Right forelimb (tissue), 1 donor: ENCODE measurements around the gene EMC8.
"Not testable (repeated sequence)": the region's sequence is repeated elsewhere in the genome, so short reads cannot be mapped to it uniquely, and the experiment has no call there.

ENCODE experiments used
- DNase-seq: peaks from one replicate; pipeline ENCODE4 v3.0.0-alpha.2; 2018

EMC8 gene

DNA sequence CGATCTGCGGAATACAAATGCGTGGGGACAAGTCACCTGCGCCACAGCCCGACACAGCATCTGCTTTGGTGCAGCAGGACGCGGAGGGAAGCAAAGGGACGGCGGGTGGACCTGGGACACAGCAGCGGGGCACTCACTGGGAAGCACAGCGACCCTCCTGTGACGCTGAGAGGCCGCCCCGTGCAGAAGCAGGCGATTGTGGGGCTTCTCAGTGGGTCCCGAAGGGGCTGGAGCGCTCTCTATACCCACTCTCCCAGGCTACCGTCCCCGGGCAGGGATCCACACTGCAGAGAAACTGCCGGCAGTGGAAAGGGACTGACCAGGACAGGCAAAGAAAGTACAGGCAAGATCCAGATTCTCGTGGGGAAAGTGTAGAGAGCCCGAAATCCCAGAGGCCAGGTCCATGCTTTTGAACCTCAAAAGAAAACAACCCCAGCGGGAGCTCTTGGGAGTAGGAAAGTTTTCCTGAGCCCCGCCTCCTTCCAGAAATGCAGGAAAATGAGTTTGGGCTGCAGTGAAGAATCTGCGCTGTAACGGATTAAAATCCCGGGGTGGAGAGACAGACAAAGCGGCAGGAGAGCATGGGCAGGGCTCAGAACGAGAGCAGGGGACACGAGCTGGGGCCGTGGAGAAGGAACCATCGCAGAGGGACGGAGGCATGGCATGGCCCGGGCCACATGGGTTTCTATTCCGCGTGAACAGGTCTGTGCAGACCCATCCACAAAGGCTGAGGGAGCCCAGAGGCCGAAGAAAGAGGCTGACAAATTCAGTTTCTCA, 12.9 kb upstream of the EMC8 start:
- DNase-seq: no peak

DNA sequence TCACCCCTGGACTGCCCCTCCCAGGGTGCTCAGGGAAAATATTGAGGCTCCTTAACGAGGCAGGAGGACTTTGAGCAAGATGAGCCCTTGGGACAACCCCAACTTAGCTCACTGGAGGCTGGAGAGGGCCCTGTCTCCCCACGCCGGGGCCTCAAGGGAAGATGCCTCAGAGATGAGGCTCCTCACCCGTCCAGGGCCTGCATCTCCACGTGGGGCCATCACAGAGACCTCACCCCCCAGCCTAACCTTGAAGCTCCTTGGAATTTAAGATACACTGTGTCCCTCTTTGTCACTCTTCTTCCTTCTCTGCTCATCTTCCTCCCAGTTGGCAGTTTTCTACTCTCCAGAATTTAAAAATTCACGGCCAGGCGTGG, 11.4 kb upstream of the EMC8 start:
- no peak for DNase-seq

DNA sequence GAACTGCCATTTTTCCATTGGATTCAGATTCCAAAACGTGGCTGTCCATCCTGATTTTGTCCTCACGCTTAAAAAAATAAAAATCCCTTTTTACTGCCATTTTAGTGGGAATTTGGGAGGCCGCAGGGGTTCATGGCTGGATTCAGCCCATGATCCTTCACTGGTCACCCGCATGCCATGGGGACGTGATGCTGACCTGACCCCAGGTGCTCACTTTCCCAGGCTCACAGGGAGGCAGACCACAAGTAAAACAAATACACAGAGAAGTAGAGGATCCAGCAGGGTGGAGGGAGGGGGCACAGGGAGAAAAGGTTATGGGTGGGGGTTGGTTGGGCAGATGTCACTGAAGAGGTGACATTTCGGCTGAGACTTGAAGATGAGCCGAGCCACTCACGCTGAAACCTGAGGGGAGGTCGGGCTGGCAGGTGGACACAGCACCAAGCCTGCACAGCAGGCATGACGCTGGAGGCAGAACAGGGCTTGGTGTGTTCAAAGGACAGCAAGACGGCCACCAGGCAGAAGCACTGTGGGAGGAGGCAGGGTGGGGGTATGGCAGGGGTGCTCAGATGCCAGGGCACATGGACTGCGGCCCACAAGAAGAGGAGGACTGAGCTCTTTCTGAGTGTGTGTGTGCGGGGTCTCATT, 10.9 kb upstream of the EMC8 start:
- DNase-seq: no peak

DNA sequence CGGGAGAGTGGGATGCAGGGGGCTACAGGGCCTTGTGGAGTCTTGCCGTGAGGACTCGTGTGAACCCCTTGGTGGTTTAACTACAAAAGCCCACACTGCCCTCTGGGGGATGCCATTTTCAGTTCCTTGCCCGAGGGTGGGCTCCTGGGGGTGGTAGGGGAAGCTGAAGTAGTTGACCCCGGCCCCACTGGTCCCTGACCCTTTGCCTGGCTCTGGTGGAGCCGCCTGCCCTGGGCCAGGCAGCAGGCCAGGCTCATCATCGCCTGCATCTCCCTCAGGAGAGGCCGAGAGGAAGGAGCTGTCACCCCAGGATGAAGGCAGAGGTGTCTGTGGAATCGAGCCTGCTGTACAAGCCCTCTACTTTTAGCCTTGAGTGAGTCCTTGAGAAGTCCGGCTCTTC, 10.3 kb upstream of the EMC8 start:
- no peak for DNase-seq

DNA sequence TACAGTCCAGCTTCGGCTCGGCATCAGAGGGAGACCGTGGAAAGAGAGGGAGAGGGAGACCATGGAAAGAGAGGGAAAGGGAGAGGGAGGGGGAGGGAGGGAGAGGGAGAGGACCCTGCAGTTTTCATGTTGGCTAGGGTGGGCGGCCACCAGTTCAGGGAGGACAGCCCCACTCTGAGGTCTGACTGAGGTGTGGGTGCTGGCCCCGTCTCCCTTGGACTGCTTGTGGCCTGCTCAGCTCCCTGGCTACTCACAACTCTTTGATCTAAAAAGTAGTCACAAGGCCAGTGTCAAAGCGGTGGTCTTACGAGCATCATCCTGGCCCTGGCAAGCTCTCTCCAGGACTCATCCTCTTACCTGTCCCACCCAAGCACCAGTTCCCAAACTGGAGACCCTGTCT, 9.6 kb upstream of the EMC8 start:
- no peak for DNase-seq

DNA sequence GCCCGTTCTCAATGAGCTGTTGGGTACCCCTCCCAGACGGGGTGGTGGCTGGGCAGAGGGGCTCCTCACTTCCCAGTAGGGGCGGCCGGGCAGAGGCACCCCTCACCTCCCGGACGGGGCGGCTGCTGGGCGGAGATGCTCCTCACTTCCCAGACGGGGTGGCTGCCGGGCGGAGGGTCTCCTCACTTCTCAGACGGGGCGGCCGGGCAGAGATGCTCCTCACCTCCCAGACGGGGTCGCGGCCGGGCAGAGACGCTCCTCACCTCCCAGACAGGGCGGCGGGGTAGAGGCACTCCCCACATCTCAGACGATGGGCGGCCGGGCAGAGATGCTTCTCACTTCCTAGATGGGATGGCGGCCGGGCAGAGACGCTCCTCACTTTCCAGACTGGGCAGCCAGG, 8.8 kb upstream of the EMC8 start:
- not testable (repeated sequence) for DNase-seq

GRCh38 chr16:85807340-85807739, 8.0 kb upstream of the EMC8 start:
- not testable (repeated sequence) for DNase-seq

DNA sequence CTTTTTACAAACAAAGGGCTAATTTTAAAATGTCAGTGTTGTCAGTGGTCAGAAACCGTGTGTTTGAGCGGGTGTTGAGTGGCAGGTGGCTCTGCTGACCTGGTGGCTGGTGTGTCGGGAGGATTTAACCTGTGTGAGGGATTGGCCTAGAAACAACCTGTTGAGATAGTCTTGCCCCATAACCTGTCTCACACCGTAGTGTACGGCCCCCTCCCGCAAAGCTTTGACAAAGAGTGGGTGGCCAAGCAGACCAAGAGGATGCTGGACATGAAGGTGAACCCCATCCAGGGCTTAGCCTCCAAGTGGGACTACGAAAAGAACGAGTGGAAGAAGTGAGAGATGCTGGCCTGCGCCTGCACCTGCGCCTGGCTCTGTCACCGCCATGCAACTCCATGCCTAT, 7.2 kb upstream of the EMC8 start:
- no peak for DNase-seq

- no peak for DNase-seq
These were observed 6.2 kb upstream of the EMC8 start for GRCh38 chr16:85805442-85806045.

GRCh38 chr16:85803570-85803969, 4.2 kb upstream of the EMC8 start:
- DNase-seq: no peak

DNA sequence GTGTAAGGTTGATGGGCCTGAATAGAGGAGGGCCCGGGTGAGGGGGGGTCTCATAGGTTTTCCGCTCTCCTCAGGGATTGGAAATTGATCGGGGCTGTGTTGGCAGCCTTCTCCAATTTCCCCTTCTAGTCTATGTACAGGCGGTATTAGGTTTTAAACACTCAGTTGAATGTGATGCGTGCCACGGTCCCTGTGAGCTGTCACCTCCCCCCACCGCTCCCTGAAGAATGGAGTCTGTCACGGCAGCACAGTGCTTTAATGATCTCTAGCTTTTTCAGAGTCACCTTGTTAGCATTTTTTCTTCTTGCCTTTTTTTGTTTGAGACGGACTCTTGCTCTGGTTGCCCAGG, 951 bp upstream of the EMC8 start:
- DNase-seq: no peak

GRCh38 chr16:85798901-85799496, 345 bp downstream of the EMC8 start:
- DNase-seq: no peak

GRCh38 chr16:85798283-85798776, 1.0 kb downstream of the EMC8 start:
- no peak for DNase-seq

- no peak for DNase-seq
These were observed 2.7 kb downstream of the EMC8 start for GRCh38 chr16:85796599-85796998.

- no peak for DNase-seq
These were observed 3.2 kb downstream of the EMC8 start for GRCh38 chr16:85796152-85796551.

GRCh38 chr16:85794696-85795095, 4.6 kb downstream of the EMC8 start:
- no peak for DNase-seq

DNA sequence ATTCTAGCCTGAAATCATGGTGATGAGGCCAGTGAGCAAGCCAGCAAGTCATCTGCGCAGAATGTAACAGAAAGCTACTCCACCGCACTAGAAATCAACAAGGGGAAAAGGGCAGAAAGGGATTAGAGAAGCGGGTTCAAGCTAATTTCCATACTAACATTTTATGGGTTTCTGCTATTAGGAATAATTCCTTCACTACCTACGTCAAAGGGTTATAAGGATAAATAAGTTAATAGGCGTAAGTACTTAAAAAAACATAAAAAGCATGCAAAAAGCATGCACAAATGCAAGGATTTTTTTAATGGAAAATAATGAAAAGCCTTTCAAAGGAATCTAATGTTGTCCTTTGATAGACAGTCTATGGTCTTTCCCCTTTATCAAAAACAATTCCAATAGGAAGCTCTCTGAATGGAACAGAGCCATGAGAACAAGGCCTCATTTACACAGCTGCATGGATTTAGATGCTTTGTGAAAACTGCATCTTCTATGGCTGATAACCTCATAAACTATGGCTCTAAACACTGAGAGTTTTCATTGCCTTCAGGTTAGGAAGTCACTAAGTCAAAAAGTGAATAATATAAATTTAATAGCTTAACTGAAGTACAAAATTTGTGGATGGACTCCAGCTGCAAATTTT, 5.6 kb downstream of the EMC8 start:
- no peak for DNase-seq

GRCh38 chr16:85789773-85790172, 9.6 kb downstream of the EMC8 start:
- no peak for DNase-seq

- DNase-seq: no peak
These were observed 10.5 kb downstream of the EMC8 start for GRCh38 chr16:85788819-85789218.

- no peak for DNase-seq
These were observed 13.4 kb downstream of the EMC8 start for GRCh38 chr16:85785927-85786326.

DNA sequence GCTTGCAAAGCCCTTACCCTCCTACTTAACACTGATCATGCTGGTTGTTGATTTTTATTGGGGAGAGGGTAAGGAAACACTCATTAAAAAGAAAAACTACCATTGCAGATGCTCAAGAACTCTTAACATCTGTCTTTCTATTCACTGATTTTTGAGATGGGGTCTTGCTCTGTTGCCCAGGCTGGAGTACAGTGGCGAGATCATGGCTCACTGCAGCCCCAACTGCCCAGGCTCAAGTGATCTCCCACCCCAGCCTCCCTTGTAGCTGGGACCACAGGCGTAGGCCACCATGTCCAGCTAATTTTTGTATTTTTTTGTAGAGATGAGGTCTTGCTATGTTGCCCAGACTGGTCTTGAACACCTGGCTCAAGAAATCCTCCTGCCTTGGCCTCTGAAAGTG, 14.5 kb downstream of the EMC8 start:
- DNase-seq: no peak

- no peak for DNase-seq
These were observed 15.9 kb downstream of the EMC8 start for GRCh38 chr16:85783441-85783840.

GRCh38 chr16:85782451-85782850, 16.9 kb downstream of the EMC8 start:
- no peak for DNase-seq
